ENCODE data around the gene ITPKC. TPM values are rescaled to one million over a fixed set of nuclear protein-coding genes. Genes with fewer than 3 reads are reported as not detected.

ITPKC gene
- total RNA-seq, 1 donor from 2014 or later: 30.6 TPM

GRCh38 chr19:40690693-40691420, 26.1 kb upstream of the ITPKC start:
- DNase-seq: peak; percentile 93

GRCh38 chr19:40691421-40692211, 25.3 kb upstream of the ITPKC start:
- DNase-seq: no peak

GRCh38 chr19:40692212-40692551, 24.7 kb upstream of the ITPKC start:
- DNase-seq: no peak

GRCh38 chr19:40693150-40693788, 23.6 kb upstream of the ITPKC start:
- no peak for DNase-seq

- DNase-seq: no peak
These were observed 23.0 kb upstream of the ITPKC start for GRCh38 chr19:40693896-40694295.

GRCh38 chr19:40695881-40696280, 21.0 kb upstream of the ITPKC start:
- DNase-seq: no peak

GRCh38 chr19:40697007-40697406, 19.9 kb upstream of the ITPKC start:
- no peak for DNase-seq

- DNase-seq: no peak
These were observed 16.8 kb upstream of the ITPKC start for GRCh38 chr19:40700083-40700482.

GRCh38 chr19:40701758-40702157, 15.2 kb upstream of the ITPKC start:
- no peak for DNase-seq

- DNase-seq: no peak
These were observed 14.4 kb upstream of the ITPKC start for GRCh38 chr19:40702337-40703012.

GRCh38 chr19:40703029-40703755, 13.7 kb upstream of the ITPKC start:
- no peak for DNase-seq

GRCh38 chr19:40704491-40705361, 12.2 kb upstream of the ITPKC start:
- DNase-seq: no peak

GRCh38 chr19:40705362-40705651, 11.6 kb upstream of the ITPKC start:
- no peak for DNase-seq

- DNase-seq: no peak
These were observed 10.8 kb upstream of the ITPKC start for GRCh38 chr19:40705950-40706619.

GRCh38 chr19:40707615-40708014, 9.3 kb upstream of the ITPKC start:
- DNase-seq: no peak

GRCh38 chr19:40709817-40710216, 7.1 kb upstream of the ITPKC start:
- DNase-seq: no peak

GRCh38 chr19:40713939-40714338, 3.0 kb upstream of the ITPKC start:
- no peak for DNase-seq

GRCh38 chr19:40714441-40715299, 2.2 kb upstream of the ITPKC start:
- peak; percentile 92 for DNase-seq

GRCh38 chr19:40716031-40716481, 856 bp upstream of the ITPKC start:
- DNase-seq: peak; percentile 86

- DNase-seq: peak; percentile 38
These were observed 490 bp downstream of the ITPKC start for GRCh38 chr19:40717325-40717879.
